H1 (cell line): ENCODE data around the gene SLC1A1. TPM values are rescaled to one million over a fixed set of nuclear protein-coding genes. Genes with fewer than 3 reads are reported as not detected.

Source experiments
- BRCA1 ChIP-seq: IDR thresholded peaks from 2 replicates; pipeline ENCODE4 v1.6.1; 2012; ENCODE audit warnings: low read depth, low read length, improper control_type of control experiment
- CEBPB ChIP-seq: IDR thresholded peaks from 2 replicates; pipeline ENCODE4 v1.6.1; 2012; ENCODE audit warnings: low read depth, low read length
- CHD1 ChIP-seq: IDR thresholded peaks from 2 replicates; pipeline ENCODE4 v1.6.1; 2012; ENCODE audit warnings: low read depth, low read length, improper control_type of control experiment
- FOSL1 ChIP-seq: IDR thresholded peaks from 2 replicates; pipeline ENCODE4 v1.6.1; 2011; ENCODE audit warnings: mild to moderate bottlenecking, low read depth, low read length, moderate library complexity; ENCODE audit not compliant: insufficient read depth
- JUND ChIP-seq: IDR thresholded peaks from 2 replicates; pipeline ENCODE4 v1.6.1; 2011; ENCODE audit warnings: mild to moderate bottlenecking, improper control_type of control experiment, low read length
- NANOG ChIP-seq: IDR thresholded peaks from 2 replicates; pipeline ENCODE4 v1.6.1; 2011; ENCODE audit warnings: low read length, low read depth, mild to moderate bottlenecking, inconsistent platforms; ENCODE audit not compliant: insufficient read depth, poor library complexity, severe bottlenecking
- SIN3A ChIP-seq, 2 experiments: IDR thresholded peaks in 1 of 2; conservative IDR thresholded peaks in 1 of 2; 2 replicates each; pipeline ENCODE4 v1.6.1; 2011 to 2012; ENCODE audit warnings: low read length in 2 of 2, improper control_type of control experiment in 1 of 2, low read depth in 1 of 2, mild to moderate bottlenecking in 1 of 2
- polyA plus RNA-seq, 7 experiments: library from polyadenylated mRNA; depleted of rRNA in 3 of 7; stranded (reverse) in 5 of 7; unstranded in 2 of 7; fragments of >200 nt in 5 of 7; fragments of 200-250 nt in 2 of 7; gene quantifications; 1 replicate in 5 of 7; 2 replicates in 1 of 7; 4 replicates in 1 of 7; pipeline versions ENCODE4 v1.2.1 to v1.2.3, GENCODE V29; 2011 to 2013; ENCODE audit warnings: missing spikeins in 2 of 7, mixed read lengths in 2 of 7
- total RNA-seq: library from RNA; stranded (reverse); fragmentation: NEBNext Ultra II Directional; extraction: Animal tissue kit (Norgen Biotek cat#: 25700); gene quantifications from 2 replicates; pipeline ENCODE4 v1.2.1, GENCODE V29; 2021
- TF ChIP-seq, protein P1 (sequence below): IDR thresholded peaks from 2 replicates; pipeline ENCODE4 v1.6.1; 2012; ENCODE audit warnings: inconsistent platforms

Gene SLC1A1
- total and polyA plus RNA-seq, 2 of the 8 experiments (the other 6 are each of a cell fraction or from before 2014, with no cell fraction given): 4.7 to 11.7 TPM

DNA sequence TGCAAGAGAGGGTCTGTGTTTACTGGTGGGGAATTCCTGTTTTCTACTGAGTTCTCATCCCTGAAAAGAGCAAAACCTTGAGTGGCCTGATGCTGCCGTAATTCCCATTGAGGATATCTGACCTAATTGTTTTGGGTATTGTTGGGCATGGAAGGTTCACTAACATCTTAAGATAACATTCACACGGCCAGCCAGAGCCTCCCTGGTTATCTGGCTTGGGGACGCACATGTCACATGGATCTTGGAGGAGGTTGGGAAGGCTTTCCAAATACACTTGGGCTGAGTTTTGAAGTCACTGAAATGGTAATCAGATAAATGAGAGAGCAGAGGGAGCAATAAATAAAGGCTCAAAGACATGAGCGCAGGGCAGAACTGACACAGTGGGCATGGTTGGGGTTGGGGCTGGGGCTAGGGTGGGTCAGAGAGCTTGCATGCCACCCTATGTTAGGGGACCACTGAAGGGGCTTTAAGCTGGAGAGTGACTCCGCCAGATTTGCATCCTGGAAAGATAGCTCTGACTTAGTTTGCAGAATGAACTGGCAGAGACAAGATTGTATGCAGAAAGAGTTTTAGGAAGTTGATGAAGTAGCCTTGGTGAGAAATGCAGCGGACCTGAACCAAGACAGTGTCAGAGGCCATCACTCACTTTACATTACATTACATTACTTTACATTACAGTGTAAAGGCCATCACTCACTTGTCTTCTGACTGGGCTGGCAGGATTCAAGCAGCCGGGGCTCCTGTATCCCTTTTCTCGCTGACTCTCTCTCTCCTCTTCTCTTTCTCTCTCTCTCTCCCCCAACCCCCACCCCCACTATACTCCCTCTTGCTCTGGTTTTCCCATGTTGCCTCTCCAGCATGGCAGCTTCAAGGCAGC lies 24.2 kb downstream of the SLC1A1 start (continued):
- TF ChIP-seq BRCA1: no peak
- TF ChIP-seq FOSL1: no peak
- TF ChIP-seq SIN3A (conservative IDR thresholded peaks at IDR 0.05 in 1 of 2, IDR thresholded peaks at IDR 0.05 in 1 of 2; ENCODE audit: low read depth in 1 of 2, low read length in 2 of 2): peak in 1 of 2 experiments; percentile 52; a peak in 1 of 4 replicates
- no peak for TF ChIP-seq CEBPB
- TF ChIP-seq JUND: peak; percentile 42; the same call in 1 of the 2 replicates
- TF ChIP-seq CHD1: no peak
- peak; percentile 90 for TF ChIP-seq NANOG
- TF ChIP-seq, protein P1, sequence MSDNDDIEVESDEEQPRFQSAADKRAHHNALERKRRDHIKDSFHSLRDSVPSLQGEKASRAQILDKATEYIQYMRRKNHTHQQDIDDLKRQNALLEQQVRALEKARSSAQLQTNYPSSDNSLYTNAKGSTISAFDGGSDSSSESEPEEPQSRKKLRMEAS: no peak
